IMR-90 (cell line): ENCODE measurements around the gene STYXL1. TPM values are rescaled to one million over a fixed set of nuclear protein-coding genes. Genes with fewer than 3 reads are reported as not detected.
A peak's percentile ranks its signal among the peaks of the same experiment; 100 is the strongest.

Experiments
- ATAC-seq: fragments of 200-7000 bp; cut with Tn5 transposase; 2 replicates; pipeline ENCODE4 v1.9.1; 2020; ENCODE audit warnings: low read depth, mild to moderate bottlenecking, moderate library complexity
- BruUV-seq: library from RNA; stranded (reverse); fragments of 400-500 nt; replicated peaks from 2 replicates; lab custom pipeline; 2021; lab: Mats Ljungman, UMichigan
- CTCF ChIA-PET: fragments of 300-600 bp; formaldehyde crosslinking; extraction: SDS; loops from one replicate; lab custom pipeline; 2021; ENCODE audit warnings: antibody characterized with exemption; lab: Yijun Ruan, JAX
- POLR2A ChIA-PET: fragments of 300-600 bp; sonication (Branson Sonifier 250); formaldehyde crosslinking; loops from one replicate; lab custom pipeline; 2022; ENCODE audit warnings: antibody characterized with exemption; ENCODE audit not compliant: unreplicated experiment; lab: Charles Lee
- DNase-seq: peaks from one replicate; pipeline ENCODE4 v3.0.0; 2013
- H2AFZ ChIP-seq: replicated peaks from 2 replicates; pipeline ENCODE3; 2013; ENCODE audit warnings: low read length, mild to moderate bottlenecking; ENCODE audit not compliant: poor library complexity
- H2AK5ac ChIP-seq: 2 replicates; pipeline ENCODE4 v1.6.1; 2013; ENCODE audit warnings: low read depth, low read length, inconsistent platforms
- H2AK9ac ChIP-seq: replicated peaks from 2 replicates; pipeline ENCODE3; 2013; ENCODE audit warnings: mild to moderate bottlenecking, low read depth, low read length, moderate library complexity; ENCODE audit not compliant: poor library complexity
- H2BK120ac ChIP-seq: 2 replicates; pipeline ENCODE4 v1.6.1; 2013; ENCODE audit warnings: low read depth, low read length, inconsistent platforms
- H2BK15ac ChIP-seq: 3 replicates; pipeline ENCODE4 v1.6.1; 2013; ENCODE audit warnings: low read depth, low read length, inconsistent platforms
- H2BK20ac ChIP-seq: 2 replicates; pipeline ENCODE4 v1.6.1; 2013; ENCODE audit warnings: low read depth, mild to moderate bottlenecking, inconsistent platforms, low read length, moderate library complexity
- H2BK5ac ChIP-seq: 2 replicates; pipeline ENCODE4 v1.6.1; 2013; ENCODE audit warnings: mild to moderate bottlenecking, low read depth, low read length, inconsistent platforms; ENCODE audit not compliant: poor library complexity, severe bottlenecking
- H3K14ac ChIP-seq: replicated peaks from 2 replicates; pipeline ENCODE4 v1.6.1; 2013; ENCODE audit warnings: low read depth, low read length, inconsistent platforms
- H3K18ac ChIP-seq: 2 replicates; pipeline ENCODE4 v1.6.1; 2013; ENCODE audit warnings: low read depth, low read length, control low read depth
- H3K23ac ChIP-seq: 2 replicates; pipeline ENCODE4 v1.6.1; 2013; ENCODE audit warnings: low read depth, low read length, inconsistent platforms
- H3K27ac ChIP-seq: 2 replicates; pipeline ENCODE4 v1.5.1; 2013; ENCODE audit warnings: mild to moderate bottlenecking, control low read depth, low read length; ENCODE audit not compliant: insufficient read depth
- H3K27me3 ChIP-seq: 2 replicates; pipeline ENCODE4 v1.6.1; 2013; ENCODE audit warnings: low read length; ENCODE audit not compliant: control insufficient read depth, insufficient read depth
- H3K36me3 ChIP-seq: 2 replicates; pipeline ENCODE4 v1.6.1; 2013; ENCODE audit warnings: low read length, mixed read lengths; ENCODE audit not compliant: control insufficient read depth, insufficient read depth
- H3K4ac ChIP-seq: 2 replicates; pipeline ENCODE4 v1.6.1; 2013; ENCODE audit warnings: low read depth, low read length, inconsistent platforms
- H3K4me1 ChIP-seq: 2 replicates; pipeline ENCODE4 v1.6.1; 2013; ENCODE audit warnings: low read length, mixed read lengths; ENCODE audit not compliant: control insufficient read depth, insufficient read depth
- H3K4me2 ChIP-seq: 2 replicates; pipeline ENCODE4 v1.6.1; 2013; ENCODE audit warnings: low read depth, mild to moderate bottlenecking, control low read depth, low read length, moderate library complexity
- H3K4me3 ChIP-seq: 2 replicates; pipeline ENCODE4 v1.5.1; 2013; ENCODE audit warnings: low read depth, mild to moderate bottlenecking, control low read depth, low read length, moderate library complexity; ENCODE audit not compliant: insufficient read depth
- H3K56ac ChIP-seq: 2 replicates; pipeline ENCODE4 v1.6.1; 2013; ENCODE audit warnings: low read length, inconsistent platforms; ENCODE audit not compliant: insufficient read depth; ENCODE audit errors: extremely low read depth
- H3K79me1 ChIP-seq, 2 experiments: 2 replicates each; pipeline ENCODE4 v1.6.1; 2013; ENCODE audit warnings: low read length in 2 of 2, inconsistent platforms in 1 of 2, low read depth in 1 of 2
- H3K9ac ChIP-seq: 2 replicates; pipeline ENCODE4 v1.6.1; 2013; ENCODE audit warnings: low read depth, low read length, control low read depth
- H3K9me1 ChIP-seq: 2 replicates; pipeline ENCODE4 v1.6.1; 2013; ENCODE audit warnings: low read length, inconsistent platforms; ENCODE audit not compliant: insufficient read depth
- H3K9me3 ChIP-seq: 2 replicates; pipeline ENCODE4 v1.6.1; 2013; ENCODE audit warnings: low read length; ENCODE audit not compliant: control insufficient read depth, insufficient read depth
- H4K20me1 ChIP-seq: 2 replicates; pipeline ENCODE4 v1.6.1; 2013; ENCODE audit warnings: low read length, inconsistent platforms; ENCODE audit not compliant: insufficient read depth
- H4K5ac ChIP-seq: 2 replicates; pipeline ENCODE4 v1.6.1; 2013; ENCODE audit warnings: mild to moderate bottlenecking, low read depth, low read length, control low read depth
- H4K8ac ChIP-seq, 2 experiments: 2 replicates each; pipeline ENCODE4 v1.6.1; 2013; ENCODE audit warnings: low read depth in 2 of 2, low read length in 2 of 2, control low read depth in 1 of 2, inconsistent platforms in 1 of 2
- H4K91ac ChIP-seq: 2 replicates; pipeline ENCODE4 v1.6.1; 2013; ENCODE audit warnings: low read depth, low read length, inconsistent platforms; ENCODE audit not compliant: insufficient read depth
- BHLHE40 ChIP-seq: fragments of 150-350 bp; IDR thresholded peaks from 2 replicates; pipeline ENCODE4 v1.6.1; 2016; ENCODE audit warnings: mild to moderate bottlenecking, low read depth, low read length
- CEBPB ChIP-seq: IDR thresholded peaks from 2 replicates; pipeline ENCODE4 v1.6.1; 2012; ENCODE audit warnings: low read depth, low read length, improper control_type of control experiment
- CHD1 ChIP-seq: IDR thresholded peaks from 2 replicates; pipeline ENCODE4 v1.6.1; 2012; ENCODE audit warnings: low read depth, low read length, improper control_type of control experiment
- MAFK ChIP-seq: IDR thresholded peaks from 2 replicates; pipeline ENCODE4 v1.6.1; 2012; ENCODE audit warnings: low read depth, low read length, improper control_type of control experiment
- MAZ ChIP-seq: IDR thresholded peaks from 2 replicates; pipeline ENCODE4 v1.6.1; 2012; ENCODE audit warnings: low read depth, mild to moderate bottlenecking, low read length, improper control_type of control experiment, moderate library complexity, borderline replicate concordance
- NFE2L2 ChIP-seq: fragments of 150-350 bp; IDR thresholded peaks from 2 replicates; pipeline ENCODE4 v1.6.1; 2016; ENCODE audit warnings: low read depth, mild to moderate bottlenecking, low read length
- POLR2A ChIP-seq: IDR thresholded peaks from 2 replicates; pipeline ENCODE4 v1.6.1; 2012; ENCODE audit warnings: mild to moderate bottlenecking, low read depth, low read length
- RAD21 ChIP-seq: IDR thresholded peaks from 2 replicates; pipeline ENCODE4 v1.6.1; 2012; ENCODE audit warnings: low read length, improper control_type of control experiment
- RCOR1 ChIP-seq: IDR thresholded peaks from 2 replicates; pipeline ENCODE4 v1.6.1; 2012; ENCODE audit warnings: mild to moderate bottlenecking, low read length, improper control_type of control experiment; ENCODE audit not compliant: insufficient replicate concordance
- RFX5 ChIP-seq: IDR thresholded peaks from 2 replicates; pipeline ENCODE4 v1.8.0; 2012; ENCODE audit warnings: low read depth, mild to moderate bottlenecking, low read length, moderate library complexity
- SMC3 ChIP-seq: fragments of 150-350 bp; IDR thresholded peaks from 2 replicates; pipeline ENCODE4 v1.6.1; 2016; ENCODE audit warnings: low read depth, mild to moderate bottlenecking, antibody characterized with exemption, low read length, moderate library complexity
- WGBS, 2 experiments: methylation state at CpG; one replicate each; pipeline versions ENCODE4 v1.1.5 to v1.1.7; 2013; ENCODE audit warnings: missing lambda C conversion rate in 2 of 2; ENCODE audit not compliant: insufficient read length in 1 of 2; ENCODE audit errors: extremely low coverage in 2 of 2; 5-methylcytosine and 5-hydroxymethylcytosine counted together
- dilution Hi-C: fragments of 300-500 bp; cut with HindIII; formaldehyde crosslinking; loops from one replicate; pipeline ENCODE4 v1.14.3; 2018; ENCODE audit warnings: low sequenced_read_pairs; ENCODE audit not compliant: unreplicated experiment
- in situ Hi-C: fragments of 300-500 bp; cut with MboI; formaldehyde crosslinking; loops from 3 replicates; pipeline ENCODE4 v1.14.3; 2019; ENCODE audit warnings: low sequenced_read_pairs, inconsistent platforms, mixed read lengths
- intact Hi-C: fragments of 100-400 bp; cut with micrococcal nuclease; formaldehyde crosslinking; loops from 2 replicates; pipeline ENCODE4 v1.10.0; 2022
- polyA plus RNA-seq, 3 experiments: library from polyadenylated mRNA; depleted of rRNA; stranded (reverse); fragments of >200 nt; gene quantifications; 2 replicates each; pipeline ENCODE4 v1.2.3, GENCODE V29; 2012; ENCODE audit warnings: low replicate concordance in 1 of 3
- total RNA-seq: library from RNA; depleted of rRNA; stranded (reverse); fragments of >200 nt; gene quantifications from 2 replicates; pipeline ENCODE4 v1.2.3, GENCODE V29; 2012
- TF ChIP-seq, protein P1 (sequence below): fragments of 150-350 bp; IDR thresholded peaks from 2 replicates; pipeline ENCODE4 v1.6.1; 2016; ENCODE audit warnings: low read depth, mild to moderate bottlenecking, low read length, moderate library complexity, borderline replicate concordance
- TF ChIP-seq, protein P2 (sequence below): conservative IDR thresholded peaks from 2 replicates; pipeline ENCODE4 v1.5.1; 2012; ENCODE audit warnings: mild to moderate bottlenecking, low read depth, low read length, improper control_type of control experiment

Gene STYXL1
- total and polyA plus RNA-seq, 2 of the 4 experiments (the other 2 are of a cell fraction): 66.1 to 73.8 TPM

DNA sequence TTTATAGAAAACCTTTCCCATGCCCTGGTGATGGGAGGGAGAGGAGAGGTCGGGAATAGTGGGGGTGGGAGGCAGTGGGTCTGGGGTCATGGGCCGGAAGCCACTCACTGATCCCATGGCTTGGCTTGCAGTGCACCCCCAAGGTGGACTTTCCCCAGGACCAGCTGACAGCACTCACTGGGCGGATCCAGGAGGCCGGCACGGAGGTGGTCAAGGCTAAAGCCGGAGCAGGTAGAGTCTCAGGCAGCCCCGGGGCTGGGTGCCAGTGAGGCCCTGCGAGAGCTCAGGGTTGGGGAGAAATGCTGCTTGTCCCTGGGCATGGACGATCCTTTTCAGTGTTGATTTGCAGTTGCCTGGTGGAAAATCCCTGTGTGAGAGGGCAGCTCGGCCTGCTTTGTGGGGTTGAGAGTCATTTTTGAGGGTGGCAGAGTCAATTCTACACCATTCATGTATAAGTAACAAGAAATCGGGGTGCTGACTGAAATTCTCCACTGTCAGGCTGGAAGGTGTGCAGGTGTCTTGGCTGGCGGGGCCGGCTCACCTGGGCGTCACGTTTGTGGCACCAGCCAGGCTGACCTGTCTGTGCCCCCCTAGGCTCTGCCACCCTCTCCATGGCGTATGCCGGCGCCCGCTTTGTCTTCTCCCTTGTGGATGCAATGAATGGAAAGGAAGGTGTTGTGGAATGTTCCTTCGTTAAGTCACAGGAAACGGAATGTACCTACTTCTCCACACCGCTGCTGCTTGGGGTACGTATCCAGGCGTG lies 16.6 kb upstream of the STYXL1 start:
- Histone ChIP-seq H2BK5ac (no peak overlapping the region), H4K20me1 (peaks cover 2% of the 10 kb centered on the region; the same call in 1 of the 2 replicates), H2AK5ac (no peak overlapping the region), H3K14ac (no peak overlapping the region), H2BK120ac (no peak overlapping the region), H2BK20ac (no peak overlapping the region), H3K27ac (no peak overlapping the region), H3K4me2 (no peak overlapping the region), H4K8ac (no peak overlapping the region), H3K4me1 (peaks cover 3% of the 10 kb centered on the region), H3K18ac (no peak overlapping the region), H4K5ac (no peak overlapping the region), H2AFZ (no peak overlapping the region), H3K56ac (no peak overlapping the region), H3K23ac (no peak overlapping the region), H2AK9ac (peak overlapping the region; percentile 48), H3K79me1 (peaks cover 3 to 30% of the 10 kb centered on the region in 2 experiments; a peak in 3 of 4 replicates), H3K9me3 (no peaks in the 10 kb centered on the region), H3K36me3 (peaks cover 71% of the 10 kb centered on the region), H3K9ac (no peak overlapping the region), H4K91ac (no peak overlapping the region), H3K4me3 (no peak overlapping the region), H3K27me3 (no peaks in the 10 kb centered on the region), H3K4ac (no peak overlapping the region), H3K9me1 (peaks cover 9% of the 10 kb centered on the region), H2BK15ac (no peak overlapping the region)
- no TSS peak for BruUV-seq
- no peak for DNase-seq
- ATAC-seq: no peak
- dilution Hi-C loops (no loop called here), in situ Hi-C loops (no loop called here), intact Hi-C loops (no loop called here)
- CTCF ChIA-PET: no interaction called here
- TF ChIP-seq POLR2A (no peak), BHLHE40 (no peak), RAD21 (no peak), NFE2L2 (no peak), MAZ (no peak), SMC3 (no peak), RFX5 (no peak), CHD1 (no peak), RCOR1 (no peak), MAFK (no peak), CEBPB (no peak)
- TF ChIP-seq, protein P1, sequence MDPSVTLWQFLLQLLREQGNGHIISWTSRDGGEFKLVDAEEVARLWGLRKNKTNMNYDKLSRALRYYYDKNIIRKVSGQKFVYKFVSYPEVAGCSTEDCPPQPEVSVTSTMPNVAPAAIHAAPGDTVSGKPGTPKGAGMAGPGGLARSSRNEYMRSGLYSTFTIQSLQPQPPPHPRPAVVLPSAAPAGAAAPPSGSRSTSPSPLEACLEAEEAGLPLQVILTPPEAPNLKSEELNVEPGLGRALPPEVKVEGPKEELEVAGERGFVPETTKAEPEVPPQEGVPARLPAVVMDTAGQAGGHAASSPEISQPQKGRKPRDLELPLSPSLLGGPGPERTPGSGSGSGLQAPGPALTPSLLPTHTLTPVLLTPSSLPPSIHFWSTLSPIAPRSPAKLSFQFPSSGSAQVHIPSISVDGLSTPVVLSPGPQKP: no peak
- TF ChIP-seq, protein P2, sequence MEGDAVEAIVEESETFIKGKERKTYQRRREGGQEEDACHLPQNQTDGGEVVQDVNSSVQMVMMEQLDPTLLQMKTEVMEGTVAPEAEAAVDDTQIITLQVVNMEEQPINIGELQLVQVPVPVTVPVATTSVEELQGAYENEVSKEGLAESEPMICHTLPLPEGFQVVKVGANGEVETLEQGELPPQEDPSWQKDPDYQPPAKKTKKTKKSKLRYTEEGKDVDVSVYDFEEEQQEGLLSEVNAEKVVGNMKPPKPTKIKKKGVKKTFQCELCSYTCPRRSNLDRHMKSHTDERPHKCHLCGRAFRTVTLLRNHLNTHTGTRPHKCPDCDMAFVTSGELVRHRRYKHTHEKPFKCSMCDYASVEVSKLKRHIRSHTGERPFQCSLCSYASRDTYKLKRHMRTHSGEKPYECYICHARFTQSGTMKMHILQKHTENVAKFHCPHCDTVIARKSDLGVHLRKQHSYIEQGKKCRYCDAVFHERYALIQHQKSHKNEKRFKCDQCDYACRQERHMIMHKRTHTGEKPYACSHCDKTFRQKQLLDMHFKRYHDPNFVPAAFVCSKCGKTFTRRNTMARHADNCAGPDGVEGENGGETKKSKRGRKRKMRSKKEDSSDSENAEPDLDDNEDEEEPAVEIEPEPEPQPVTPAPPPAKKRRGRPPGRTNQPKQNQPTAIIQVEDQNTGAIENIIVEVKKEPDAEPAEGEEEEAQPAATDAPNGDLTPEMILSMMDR: no peak
- 97% methylated on average over 7 of the region's 24 CpGs; no CpG with 5 or more reads in 1 of the 2 experiments for WGBS, 2 experiments
- POLR2A ChIA-PET: no interaction called here
